ENCODE results near the gene KIF6.
A peak's percentile ranks its signal among the peaks of the same experiment; 100 is the strongest.
"Not testable (repeated sequence)": the region's sequence is repeated elsewhere in the genome, so short reads cannot be mapped to it uniquely, and the experiment has no call there.

KIF6 gene, protein sequence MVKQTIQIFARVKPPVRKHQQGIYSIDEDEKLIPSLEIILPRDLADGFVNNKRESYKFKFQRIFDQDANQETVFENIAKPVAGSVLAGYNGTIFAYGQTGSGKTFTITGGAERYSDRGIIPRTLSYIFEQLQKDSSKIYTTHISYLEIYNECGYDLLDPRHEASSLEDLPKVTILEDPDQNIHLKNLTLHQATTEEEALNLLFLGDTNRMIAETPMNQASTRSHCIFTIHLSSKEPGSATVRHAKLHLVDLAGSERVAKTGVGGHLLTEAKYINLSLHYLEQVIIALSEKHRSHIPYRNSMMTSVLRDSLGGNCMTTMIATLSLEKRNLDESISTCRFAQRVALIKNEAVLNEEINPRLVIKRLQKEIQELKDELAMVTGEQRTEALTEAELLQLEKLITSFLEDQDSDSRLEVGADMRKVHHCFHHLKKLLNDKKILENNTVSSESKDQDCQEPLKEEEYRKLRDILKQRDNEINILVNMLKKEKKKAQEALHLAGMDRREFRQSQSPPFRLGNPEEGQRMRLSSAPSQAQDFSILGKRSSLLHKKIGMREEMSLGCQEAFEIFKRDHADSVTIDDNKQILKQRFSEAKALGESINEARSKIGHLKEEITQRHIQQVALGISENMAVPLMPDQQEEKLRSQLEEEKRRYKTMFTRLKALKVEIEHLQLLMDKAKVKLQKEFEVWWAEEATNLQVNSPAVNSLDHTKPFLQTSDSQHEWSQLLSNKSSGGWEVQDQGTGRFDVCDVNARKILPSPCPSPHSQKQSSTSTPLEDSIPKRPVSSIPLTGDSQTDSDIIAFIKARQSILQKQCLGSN

DNA sequence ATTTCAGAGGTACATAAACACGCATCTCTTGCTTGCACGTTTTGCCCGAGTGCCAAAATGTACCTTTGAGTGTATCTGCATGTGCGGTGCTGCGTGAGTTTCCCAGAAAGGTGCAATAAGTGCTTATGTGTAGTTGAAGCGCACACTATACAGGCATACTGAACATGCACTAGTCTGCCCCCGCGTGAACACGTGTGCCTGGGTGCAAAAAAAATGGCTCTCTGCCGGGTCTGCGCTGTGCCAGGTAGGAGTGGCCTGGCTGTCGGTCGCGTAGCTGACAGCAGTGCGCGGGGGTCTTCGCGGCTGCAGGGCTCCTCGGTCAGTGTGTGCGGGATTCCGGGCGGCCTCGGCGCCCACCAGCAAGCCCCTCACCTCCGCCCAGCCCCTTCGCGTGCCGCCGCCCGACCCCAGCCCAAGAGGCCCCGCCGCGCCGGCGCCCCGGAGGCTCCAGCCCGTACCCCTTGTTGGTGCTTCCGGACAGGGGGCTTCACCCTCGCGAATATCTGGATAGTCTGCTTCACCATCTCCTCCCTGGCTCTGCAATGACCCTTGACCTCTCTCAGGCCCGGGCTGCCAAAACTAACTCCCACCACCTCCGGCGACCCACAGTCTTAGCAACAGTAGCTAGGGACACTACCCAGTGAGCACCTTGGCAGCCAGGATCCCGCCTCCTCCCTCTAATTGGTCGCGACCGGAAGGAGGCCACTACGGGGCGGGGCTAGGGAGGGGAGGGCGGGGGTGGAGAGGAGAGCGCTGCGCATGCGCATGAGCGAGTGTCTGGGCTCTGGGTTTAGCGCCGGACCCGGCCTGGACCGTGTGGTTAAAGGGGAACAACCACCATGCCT, at the start of gene KIF6:
TSS of gene KIF6 (minus strand) at position 622 of the 845 bp plus-strand sequence. CDS start at position 524, 98 bp downstream.
- peak; percentile 88 for DNase-seq

DNA sequence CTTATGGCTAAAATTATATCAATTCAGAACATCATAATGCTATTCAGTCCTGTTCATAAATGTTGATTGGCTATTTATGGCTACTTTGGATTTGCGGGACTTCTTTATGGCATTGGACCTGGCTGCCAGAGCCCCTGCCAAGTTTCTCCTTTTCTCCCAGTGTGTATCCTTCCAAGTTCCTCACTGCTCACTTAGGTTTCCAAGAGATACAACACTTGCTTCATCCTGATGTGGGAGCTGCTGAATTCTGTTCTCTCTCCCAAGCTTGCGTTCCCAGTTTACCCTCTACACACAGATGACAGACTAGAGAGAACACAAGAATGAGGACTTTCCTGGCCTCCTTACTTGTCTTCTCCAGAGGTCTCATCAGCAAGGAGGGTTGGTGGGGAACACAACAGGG, 48.6 kb upstream of the KIF6 start:
- DNase-seq: no peak

DNA sequence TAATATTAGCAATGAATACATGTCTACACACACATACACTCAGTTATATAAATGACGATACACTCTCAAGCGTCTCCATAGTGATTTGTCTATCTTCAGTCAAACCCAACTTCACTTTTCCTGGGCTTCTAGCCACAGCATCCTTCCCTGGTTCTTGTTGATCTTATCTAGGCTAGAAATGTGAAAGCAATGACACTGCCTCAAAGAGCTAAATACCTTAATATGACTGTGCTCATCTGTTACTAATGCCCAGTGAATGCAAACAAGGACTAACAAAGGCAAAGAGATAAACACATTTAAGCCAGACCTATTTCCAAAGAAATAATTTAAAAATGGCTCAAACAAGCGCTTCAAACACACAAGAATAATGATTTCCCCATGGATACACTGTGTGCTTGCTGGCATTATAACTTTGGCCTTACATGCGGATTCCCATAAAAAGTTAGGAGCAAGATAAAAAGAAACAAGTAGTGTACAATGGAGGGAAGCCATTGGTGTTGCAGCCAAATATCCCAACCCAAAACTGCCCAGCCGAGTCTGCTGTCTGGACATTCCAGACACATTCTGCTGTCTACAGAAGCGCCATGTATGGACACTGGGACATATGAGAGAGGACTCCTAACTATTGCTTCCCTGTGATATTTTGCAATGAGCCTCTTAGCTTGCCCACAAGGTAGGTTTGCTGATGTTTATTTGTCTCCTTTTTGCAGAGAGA, 47.5 kb upstream of the KIF6 start:
- no peak for DNase-seq

DNA sequence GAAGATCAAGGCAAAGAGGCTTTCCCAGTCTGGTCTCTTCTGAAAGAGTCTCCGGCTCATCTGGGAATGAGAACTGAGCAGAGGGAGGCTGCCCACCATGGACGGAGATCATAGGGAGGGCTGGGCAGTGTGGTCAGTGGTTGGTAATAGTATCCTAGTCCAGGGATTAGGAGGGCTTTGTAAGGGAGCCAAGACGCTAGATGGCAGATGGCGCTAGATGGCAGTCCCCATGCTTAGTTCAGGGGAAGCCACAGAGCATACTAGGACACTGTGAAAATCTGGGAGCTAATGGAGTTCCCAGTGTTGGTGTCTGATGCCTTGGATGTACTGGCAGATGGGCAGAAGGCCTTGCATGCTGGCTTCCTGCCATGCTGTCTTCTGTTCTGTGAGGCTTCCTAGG, 45.2 kb upstream of the KIF6 start:
- DNase-seq: no peak

DNA sequence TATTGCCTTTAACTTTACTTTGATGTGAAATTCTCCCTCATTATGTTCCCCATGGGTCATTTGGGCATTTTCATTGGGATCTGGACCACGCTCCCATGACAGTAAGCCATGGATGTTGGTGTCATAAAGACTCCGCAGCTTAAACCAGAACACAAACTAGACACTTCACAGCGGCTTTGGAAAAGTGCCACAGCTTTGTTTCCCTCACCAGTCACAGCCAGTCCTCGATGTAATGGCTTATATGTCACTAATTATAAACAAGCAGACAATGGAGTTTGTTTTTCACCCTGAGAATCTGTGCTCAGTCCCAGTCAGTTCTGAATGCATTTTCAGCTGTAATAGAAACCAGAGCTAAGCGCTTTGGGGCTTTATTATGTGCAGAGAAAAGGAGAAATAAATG, 43.8 kb upstream of the KIF6 start:
- no peak for DNase-seq

DNA sequence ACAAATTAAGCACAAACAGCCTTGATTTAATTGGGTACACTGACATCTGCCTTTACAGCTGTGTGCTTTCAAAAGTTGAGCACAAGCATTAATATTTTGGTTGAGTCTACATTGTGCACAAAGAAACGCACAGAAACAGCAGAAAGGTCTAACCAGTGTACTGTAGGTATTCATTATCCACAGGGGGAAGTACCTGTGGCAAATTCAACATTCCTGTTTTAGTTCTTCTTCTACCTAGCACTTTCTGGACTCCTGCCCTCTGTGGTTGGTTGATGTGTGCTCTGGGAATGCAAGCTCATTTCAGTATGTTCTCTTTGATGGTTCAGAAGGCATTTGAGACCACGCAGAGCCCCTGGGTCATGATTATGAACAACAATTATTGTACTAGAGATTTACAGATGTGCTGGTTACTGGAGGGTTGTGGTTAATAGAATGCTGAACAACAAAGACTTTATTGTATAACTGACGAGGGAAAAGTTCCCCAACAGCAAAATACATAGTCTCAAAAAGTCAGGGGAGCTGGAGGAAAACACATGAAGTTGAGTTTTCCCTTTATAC, 40.4 kb upstream of the KIF6 start:
- no peak for DNase-seq

DNA sequence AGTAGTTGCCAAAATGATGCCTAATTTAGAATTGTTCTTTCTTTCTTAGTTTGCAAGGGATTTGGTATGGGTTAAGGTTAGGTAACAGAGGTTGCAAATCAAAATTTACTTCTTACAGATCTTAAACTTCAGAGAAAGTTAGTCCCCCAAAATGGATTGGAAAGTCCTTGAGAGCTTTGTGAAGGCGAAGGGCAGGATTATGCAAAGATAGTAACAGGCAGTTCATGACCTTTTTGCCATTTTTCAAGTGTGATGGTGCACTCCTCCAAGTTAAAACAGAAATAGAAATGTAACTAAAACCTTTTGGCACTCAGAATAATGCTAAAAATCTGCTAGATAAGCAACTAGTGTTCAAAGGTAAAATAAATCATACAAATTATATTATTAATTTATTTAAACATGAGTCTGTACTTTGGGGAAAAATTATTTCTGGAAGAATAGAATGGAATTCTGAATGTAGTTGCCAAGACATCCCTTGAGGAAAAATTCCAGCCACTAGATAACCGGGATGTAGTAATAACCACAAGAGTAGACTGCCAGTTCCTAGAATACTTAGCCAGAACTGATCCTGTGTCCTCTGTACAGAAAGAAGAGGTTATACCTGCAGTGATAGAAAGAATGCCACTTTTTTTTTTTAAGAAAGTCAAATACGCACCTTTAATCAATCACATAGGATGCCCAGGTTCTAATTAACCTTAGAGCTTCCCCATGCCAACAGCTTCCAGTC, 35.2 kb upstream of the KIF6 start:
- no peak for DNase-seq

DNA sequence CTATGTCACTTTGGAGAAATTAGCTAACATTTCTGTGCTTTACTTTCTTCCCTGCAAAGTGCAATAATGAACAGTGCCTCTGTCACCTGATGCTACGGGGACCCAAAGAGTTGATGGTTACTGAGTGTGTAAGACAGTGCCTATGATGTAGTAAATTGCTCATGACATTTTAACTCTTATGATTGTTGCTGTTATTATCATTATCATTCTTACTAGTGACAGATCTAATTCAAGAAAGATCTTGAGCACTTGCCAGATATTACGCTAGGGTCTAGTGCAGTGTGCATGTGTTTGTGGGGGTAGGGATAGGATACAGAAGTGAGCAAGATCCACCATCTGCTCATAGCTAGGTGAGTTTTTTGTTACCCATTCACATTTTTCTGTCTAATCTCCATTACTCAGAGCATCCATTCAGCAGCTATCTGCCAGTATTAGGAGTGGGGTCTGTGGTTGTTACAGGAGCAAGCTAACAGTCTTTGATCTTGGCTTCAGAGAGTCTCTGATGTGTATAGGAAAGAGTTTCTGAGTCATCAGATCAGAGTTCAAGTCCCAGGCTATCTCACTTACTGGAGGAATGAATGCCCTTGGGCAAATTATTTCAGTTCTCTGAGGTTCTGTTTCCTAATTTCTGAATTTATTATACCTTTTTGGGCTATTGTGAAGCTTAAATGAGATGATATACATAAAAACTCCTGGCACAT, 33.8 kb upstream of the KIF6 start:
- DNase-seq: no peak

DNA sequence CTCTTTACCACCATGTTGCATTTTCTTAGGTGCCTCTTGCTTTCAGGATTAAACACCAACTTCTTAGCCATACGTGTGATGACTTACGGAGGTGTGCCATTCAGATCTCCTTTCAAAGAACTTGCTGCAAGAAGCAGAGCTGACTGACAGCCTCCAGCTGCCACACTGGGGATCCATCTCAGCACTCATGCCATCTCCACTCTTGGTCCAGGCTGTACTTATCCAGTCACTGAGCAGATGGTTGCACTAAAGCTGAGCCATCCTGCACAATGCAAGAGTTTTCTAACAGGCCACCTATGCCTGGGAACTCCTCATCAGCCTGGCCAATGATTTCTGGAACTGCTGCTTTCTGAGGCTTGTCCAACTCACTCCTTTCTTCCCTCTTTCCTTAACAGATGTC, 31.4 kb upstream of the KIF6 start:
- DNase-seq: no peak

DNA sequence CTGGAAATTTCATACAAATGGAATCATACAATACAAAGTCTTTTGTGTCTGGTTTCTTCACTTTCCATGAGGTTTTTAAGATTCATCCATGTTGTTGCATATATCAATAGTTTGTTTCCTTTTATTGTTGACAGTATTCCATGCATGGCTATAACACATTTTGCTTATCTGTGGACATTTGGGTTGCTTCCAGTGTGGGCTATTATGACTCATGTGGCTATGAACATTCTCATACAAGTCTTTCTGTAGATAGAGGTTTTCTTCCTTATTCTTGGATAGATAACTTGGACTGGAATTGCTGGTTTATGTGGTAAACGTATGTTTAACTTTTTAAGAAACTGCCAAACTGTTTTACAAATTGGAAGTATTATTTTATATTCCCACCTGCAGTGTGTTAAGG, 30.0 kb upstream of the KIF6 start:
- DNase-seq: no peak

DNA sequence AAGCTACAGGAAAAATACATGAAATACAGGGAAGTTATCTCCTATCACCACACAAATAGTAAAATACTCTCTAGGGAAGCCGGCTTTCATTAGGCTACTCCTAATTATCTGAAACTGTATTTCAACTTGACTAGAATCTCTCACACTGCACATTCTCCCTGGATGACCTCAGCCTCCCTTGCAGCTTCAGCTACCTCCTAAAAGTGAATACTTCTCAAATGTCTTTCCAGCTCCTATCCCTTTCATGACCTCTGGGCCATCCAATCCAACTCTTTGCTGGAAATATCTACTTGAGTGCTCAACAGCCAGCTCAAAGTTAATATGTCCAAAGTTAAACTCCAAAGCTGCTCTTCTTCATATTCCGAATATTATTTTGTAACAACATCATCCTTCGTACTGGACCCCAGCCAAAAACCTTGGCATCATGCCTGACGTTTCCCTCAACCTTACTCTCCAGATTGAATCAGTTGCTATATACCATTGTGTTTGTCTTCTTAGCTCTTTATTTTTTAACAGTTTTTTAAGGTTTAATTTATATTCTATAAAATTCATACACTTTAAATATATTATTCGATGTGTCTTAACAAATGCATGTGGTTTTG, 29.4 kb upstream of the KIF6 start:
- DNase-seq: no peak

DNA sequence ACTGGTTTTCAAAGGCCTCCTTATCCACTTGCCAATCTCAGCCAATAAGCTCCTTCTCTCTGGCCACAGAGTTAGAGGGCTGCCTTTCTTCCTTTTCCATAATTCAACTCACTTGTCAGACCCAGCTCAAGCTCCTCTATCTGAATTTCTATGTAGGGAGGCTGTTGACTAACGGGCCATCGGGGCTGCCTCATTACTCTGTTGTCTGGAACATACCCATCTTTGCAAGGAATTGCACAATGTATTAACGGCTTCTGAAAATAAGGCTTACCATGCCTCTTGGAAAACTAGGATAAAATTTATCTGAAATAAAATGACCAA, 28.5 kb upstream of the KIF6 start:
- DNase-seq: no peak

DNA sequence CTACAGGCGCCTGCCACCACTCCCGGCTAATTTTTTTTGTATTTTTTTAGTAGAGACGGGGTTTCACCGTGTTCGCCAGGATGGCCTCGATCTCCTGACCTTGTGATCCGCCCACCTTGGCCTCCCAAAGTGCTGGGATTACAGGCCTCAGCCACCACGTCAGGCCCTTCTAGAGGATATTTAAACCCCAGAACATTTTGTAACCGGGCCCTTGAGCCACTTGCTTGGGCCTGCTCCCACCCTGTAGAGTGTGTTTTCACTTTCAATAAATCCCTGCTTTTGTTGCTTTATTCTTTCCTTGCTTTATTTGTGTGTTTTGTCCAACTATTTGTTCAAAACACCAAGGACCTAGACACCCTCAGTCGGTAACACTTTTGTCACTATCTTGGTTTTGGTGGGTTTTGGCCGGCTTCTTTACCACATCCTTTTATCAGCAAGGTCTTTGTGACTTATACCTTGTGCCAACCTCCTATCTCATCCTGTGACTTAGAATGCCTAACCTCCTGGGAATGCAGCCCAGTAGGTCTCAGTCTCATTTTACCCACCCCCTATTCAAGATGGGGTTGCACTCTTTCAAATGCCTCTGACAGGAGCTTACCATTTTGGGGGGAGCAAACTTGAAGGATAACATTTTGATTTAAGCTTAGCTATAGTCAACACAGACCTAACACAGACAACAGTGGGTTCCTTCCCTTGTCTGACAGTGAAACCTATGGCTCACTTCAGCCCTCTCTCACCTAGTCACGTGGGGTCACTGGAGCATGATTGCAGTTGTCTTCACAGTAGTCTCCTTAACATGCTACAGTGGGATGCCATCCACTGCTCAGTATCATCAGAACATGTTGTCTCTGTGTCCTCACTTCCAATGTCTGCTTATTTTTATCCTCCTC, 27.9 kb upstream of the KIF6 start:
- DNase-seq: no peak

DNA sequence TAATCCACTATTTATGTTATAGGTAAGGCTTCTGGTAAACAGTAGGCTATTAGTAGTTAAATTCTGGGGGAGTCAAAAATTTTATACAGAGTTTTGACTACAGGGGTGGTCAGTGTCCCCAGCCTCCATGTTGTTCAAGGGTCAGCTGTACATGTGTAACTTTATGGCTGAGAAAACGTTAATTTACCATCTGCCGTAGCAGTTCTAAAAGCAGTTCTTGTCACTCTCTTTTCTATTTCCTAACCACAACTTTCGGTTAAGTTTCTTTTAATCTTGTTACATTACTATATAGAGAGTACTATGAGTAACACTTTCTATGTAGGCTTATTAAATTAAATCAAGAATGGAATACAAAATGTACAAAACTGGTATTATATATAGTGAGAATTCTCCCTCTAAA, 21.6 kb upstream of the KIF6 start:
- DNase-seq: no peak

DNA sequence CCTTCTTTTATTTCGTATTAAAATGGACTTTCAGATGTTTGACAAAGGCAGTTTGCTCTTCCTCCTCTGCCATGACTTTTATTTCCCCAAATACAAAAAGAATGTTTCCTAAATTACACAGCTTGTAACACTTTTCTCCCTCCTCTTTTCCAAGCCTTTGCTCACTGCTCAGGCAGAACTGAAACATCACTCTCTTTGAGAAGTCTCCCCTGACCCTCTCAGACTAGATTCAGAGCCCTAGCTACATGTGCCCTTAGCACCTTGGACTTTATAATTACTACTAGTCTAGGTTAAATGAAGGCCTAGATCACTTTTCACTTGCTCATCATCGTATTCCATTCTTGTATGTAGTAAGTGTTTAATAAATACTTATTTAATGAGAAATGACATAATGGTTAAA, 8.5 kb upstream of the KIF6 start:
- DNase-seq: no peak

DNA sequence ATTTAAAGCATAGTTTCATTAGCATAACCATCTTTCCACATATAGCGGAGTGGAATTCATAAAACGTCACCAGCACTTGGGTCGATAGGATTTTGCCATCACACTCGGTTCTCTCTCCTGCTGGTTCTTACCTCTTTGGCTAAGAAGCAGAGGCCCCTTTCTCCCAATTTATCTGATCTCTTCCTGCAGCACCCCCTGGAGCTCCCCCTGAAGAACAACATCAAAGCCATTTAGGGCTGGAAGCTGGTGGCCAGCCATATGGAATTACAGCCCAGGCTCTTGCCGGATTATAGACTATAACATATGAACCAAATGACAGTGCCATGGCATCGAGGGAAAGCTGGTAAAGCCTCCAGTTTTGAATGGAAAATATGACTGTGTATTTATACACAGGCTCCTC, 6.4 kb upstream of the KIF6 start:
- no peak for DNase-seq

DNA sequence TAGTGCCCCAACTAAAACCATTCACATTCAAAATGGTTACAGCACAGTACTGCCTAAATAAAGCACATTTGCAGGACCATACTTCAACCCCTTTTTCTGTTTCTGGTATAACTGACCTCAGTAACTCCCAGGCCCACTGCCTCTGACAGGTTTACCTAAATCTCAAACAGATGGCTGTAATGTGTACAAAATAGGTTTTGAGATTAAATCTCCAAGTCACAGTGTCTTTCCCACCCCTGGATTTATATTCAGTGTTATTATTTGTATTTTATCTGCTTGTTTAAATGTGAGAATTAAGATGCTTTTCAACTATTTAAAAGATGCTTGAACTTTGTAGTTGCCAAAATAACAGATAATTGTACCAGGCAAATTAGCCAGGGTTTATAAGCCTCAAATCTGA, 4.7 kb upstream of the KIF6 start:
- DNase-seq: no peak

DNA sequence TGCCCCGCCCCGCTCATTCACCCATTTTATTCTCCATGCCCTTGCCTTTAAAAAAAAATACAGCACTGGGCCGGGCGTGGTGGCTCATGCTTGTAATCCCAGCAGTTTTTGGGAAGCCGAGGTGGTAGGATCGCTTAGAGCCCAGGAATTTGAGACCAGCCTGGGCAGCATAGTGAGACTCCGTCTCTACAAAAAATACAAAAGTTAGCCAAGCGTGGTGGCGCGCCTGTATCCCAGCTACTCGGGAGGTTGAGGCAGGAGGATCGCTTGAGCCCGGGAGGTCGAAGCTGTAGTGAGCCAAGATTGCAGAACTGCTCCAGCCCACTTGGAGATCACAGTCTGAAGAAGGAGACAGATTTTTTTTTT, 407 bp upstream of the KIF6 start:
- DNase-seq: no peak

DNA sequence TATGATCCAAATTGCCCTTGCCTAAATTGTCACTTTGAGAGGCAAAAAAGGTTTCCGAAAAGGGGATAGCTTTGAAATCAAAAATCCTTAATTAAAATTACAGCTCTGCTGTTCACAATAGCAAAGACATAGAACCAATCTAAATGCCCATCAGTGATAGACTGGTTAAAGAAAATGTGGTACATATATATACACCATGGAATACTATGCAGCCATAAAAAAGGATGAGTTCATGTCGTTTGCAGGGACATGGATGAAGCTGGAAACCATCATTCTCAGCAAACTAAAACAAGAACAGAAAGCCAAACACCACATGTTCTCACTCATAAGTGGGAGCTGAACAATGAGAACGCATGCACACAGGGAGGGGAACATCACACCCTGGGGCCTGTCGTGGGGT, 1.9 kb downstream of the KIF6 start:
- DNase-seq: not testable (repeated sequence)

DNA sequence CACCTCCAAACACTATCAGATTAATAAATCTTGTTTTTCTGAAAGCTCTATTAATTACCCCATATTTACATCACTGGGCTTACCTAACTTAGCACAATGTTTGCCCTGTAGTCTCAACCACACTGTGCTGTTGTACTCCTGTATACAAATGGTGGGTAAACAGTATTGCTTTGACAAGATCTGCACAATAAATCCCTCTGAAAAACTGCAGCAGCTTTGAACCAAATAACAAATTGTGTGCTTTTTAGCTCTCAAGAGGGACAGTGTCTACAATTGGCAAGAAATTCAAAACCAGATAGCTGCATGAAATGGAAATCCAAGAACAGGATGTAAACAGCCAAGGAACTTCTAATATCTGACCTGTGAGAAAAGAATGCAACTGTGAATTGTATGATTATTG, 10.4 kb downstream of the KIF6 start:
- DNase-seq: no peak
